Epidermal melanocyte (primary cell): Measurements from ENCODE around the gene HLA-DQA1.
"Not testable (repeated sequence)": the region's sequence is repeated elsewhere in the genome, so short reads cannot be mapped to it uniquely, and the experiment has no call there.

Source experiments
- DNase-seq: peaks from one replicate; pipeline ENCODE4 v3.0.0; 2011; ENCODE audit warnings: low spot score; ENCODE audit not compliant: insufficient read length

HLA-DQA1 gene

DNA sequence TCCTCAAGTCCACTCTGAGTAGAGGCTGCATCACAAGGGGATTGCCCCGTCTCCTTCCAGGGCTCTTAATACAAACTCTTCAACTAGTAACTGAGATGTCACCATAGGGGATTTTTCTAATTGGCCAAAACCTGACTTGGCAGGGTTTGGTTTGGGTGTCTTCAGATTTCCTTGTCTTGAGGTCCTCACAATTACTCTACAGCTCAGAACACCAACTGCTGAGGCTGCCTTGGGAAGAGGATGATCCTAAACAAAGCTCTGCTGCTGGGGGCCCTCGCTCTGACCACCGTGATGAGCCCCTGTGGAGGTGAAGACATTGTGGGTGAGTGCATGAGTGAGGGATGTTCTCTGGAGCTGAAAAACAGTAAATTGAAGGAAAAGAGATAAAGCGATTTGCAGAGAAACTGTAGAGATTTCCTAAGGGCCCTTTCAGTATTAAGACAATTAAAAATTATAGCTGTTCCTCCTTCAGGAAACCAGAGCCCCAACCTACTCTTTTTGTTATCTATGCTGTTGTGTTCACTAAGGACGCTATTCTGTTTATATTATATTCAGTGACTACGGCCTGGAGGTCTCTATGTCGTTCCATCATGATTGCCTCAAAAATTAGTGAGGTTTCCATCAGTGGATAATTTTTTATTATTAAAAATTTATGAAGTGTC lies at the start of gene HLA-DQA1:
Gene HLA-DQA1, plus strand, starts transcription at position 188 of the 662 bp plus-strand sequence. Its CDS starts 53 bp downstream, at position 241.
- no peak for DNase-seq

DNA sequence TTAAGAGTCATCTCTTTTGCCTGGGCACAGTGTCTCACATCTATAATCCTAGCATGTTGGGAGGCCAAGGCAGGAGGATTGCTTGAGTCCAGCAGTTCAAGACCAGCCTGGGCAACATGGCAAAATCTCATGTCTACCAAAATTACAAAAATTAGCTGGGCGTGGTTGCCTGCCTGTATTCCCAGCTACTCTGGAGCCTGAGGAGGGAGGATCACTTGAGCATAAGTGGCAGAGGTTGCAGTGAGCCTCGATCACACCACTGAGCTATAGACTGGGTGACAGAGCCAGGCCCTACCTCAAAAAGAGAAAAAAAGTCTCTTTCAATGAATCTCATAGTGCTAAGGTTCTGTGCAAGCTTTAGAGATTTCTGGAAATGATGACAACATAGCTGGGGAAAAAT lies 49.0 kb upstream of the HLA-DQA1 start:
- no peak for DNase-seq

DNA sequence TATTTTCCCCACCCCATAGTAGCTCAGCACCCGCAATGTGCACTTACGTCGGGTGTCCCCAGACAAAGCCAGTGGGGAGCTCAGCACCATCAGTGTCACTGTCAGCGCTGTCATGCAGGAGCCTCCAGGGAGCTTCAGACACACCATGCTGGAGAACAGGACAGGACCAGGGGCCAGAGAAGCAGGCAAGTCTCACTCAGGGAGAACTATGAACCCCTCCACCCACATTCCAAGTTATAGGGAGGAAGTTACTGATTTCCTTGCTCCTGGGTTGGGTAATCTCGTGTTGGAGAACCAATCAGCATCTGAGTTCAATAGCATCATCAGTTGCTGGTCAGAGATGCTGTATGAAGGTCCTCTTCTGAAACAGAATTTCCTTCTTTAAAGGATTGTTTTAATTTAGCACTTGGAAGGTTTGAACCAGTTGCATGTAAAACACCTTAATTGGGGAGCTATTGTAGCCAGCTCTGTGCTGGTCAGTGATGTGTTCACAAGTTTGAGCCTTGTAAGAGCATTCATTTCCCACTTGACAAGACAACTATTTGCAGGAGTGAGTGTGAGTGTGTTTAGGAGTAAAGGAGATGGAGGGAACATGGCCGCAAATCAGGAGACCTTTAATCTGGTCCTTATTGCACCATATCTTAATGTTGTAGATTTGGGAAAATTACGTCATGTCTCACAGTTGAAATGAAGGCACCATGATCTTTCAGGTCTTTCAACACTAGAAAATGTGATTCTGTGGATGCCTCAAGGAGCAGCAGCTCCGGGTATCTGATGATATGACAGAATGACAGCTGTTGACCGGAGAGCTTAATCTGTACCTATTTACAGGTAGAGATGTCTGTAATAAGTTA lies 47.4 kb upstream of the HLA-DQA1 start, which contains the start of gene HLA-DRB1:
Gene HLA-DRB1, minus strand, starts transcription at position 253 of the 854 bp plus-strand sequence. Its CDS starts 106 bp downstream, at position 147.
- no peak for DNase-seq

DNA sequence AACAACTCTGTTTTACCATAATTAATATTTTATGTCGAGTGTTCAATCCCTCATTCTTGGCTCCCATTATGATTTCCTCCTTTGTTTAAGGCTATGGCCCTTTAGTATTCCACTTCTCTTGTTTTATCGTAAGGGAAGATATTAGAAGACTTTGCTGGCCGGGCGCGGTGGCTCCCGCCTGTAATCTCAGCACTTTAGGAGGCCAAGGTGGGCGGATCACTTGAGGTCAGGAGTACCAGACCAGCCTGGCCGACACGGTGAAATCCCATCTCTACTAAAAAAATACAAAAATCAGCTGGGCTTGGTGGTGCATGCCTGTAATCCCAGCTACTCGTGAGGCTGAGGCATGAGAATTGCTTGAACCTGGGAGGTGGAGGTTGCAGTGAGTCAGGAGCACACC lies 46.5 kb upstream of the HLA-DQA1 start:
- not testable (repeated sequence) for DNase-seq

DNA sequence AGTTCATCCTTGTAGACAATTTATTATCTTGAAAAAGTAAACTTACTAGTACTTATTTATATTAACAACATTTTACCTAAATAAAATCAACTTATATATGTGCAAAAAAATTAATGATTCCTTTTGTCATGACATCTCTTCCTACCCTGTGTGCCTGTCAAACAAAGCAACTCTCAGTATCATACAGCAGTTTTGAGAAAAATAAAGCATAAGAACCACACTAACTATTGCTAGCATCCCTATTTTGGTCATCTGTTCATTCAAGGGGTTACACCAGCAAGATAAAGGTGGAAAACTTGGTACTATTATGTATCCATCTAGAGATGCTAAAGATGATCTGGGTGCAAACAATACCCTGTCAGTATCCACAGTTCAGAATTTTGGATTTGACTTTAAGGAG lies 40.2 kb upstream of the HLA-DQA1 start:
- no peak for DNase-seq

DNA sequence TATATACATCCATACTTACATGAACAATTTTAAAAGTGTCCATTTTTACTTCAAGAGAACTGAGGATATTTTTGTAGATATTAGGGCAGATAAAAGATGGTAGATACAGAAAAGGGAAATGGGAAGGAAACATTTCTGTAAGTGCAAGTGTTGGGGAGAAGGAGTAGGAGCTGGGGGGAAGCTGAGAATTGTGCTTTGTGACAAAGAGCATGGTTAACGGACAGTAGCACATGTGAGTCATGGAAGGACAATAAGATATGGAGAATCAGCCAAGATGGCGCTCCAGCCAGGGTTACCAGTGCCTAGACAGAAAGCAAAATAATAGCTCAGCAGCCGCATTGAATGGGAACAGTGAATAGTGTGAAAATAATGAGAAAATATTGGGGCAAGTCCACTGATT lies 34.8 kb upstream of the HLA-DQA1 start:
- DNase-seq = no peak

DNA sequence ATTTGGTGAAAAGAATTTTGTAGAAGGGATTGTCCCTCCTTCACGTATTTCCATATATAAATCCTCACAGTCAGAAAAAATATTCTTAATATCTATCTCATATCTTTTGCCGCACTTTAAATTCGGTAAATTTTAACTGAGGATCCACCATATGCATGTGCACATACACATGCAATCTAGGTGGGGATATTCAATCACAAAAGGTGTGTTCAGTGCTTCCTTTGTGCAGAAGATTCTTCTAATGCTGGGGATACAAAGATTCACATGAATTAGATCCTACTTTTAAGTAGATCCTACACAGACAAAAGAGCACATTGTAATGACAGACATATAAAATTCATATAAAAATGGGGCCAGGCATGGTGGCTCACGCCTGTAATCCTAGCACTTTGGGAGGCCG lies 34.0 kb upstream of the HLA-DQA1 start:
- DNase-seq = no peak

DNA sequence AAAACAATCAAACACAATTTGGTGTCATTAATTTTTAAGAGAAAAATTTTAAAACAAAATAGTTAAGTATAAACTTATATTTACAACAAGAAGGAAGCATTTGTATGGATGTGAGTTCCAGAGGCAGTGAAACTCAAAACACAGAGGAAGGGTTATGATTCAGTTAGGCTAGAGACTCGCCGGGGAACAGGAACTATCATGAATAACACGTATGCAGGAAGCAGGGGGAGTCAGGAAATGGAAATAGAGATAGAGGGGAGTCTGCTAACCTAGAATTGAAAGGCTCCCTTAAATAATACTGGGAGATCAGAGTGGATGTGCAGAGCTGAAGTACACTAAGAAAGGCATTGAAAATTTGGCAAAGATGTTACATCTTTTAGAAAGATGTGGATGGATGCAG lies 33.3 kb upstream of the HLA-DQA1 start:
- DNase-seq = no peak

DNA sequence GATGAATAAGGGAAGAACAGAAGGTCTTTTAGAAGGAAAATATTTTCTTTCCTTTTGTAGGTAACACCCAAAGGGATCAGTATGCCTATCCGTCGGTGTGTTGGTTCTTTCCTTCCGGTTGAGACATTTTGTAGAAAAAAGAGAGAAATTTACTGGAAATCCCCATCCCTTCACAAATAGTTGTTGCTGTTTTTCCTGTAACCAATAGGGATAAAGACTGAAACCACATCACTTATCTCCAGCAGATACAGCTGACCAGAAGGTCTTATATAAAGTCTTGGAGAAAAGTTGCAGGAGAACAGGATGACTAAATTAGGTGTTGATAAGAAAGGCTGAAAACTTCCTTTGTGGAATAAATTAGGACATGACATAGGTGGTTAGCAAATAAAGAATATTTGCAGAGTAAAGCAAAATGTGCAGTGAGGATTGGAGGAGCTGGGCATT lies 32.8 kb upstream of the HLA-DQA1 start:
- DNase-seq = no peak

DNA sequence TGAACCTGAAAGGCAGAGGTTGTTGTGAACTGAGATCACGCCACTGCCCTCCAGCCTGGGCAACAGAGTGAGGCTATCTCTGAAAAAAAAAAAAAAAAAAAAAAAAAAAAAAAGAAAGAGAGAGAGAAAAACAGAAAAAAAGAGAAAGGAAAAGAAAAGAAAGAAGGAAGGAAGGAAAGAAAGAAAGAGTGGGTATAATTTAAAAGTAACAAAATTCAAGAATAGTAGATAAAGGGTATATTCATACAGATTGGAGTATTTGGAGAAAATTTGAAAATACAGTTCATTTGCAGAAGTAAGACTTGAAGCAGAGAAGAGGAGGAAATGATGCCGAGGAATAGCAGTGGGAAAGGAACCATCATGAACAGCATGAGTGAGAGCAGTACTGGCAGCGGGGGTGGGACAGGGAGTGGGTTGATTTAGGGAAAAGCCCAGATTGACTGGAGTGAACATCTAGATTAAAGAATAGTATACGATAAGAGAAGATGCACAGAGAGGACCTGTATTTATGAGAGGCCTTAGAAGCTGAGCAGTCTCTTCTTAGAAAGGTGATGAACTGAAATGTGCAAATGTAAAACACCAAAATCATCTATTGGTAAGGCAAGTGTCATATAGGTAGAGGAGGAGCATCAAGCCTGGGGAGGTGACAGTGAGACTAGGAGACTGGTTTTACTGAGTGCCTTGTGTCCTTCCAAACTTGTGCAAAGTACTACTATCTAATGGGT lies 29.8 kb upstream of the HLA-DQA1 start:
- DNase-seq = no peak

DNA sequence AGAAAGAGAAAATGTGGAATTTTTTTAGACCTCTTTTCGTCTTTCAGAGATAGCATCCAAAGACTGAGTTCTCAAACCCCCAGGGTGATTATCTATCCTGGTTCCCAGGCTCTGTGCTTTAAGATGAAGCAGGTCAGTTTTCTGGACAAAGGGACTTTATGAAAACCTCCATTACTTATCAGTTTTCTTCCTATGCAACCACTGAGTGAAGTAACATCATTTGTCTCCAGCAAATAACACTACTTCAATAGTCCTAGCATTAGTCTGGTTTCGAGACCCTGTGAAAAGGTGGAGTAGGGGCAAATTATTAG lies 29.3 kb upstream of the HLA-DQA1 start:
- no peak for DNase-seq

DNA sequence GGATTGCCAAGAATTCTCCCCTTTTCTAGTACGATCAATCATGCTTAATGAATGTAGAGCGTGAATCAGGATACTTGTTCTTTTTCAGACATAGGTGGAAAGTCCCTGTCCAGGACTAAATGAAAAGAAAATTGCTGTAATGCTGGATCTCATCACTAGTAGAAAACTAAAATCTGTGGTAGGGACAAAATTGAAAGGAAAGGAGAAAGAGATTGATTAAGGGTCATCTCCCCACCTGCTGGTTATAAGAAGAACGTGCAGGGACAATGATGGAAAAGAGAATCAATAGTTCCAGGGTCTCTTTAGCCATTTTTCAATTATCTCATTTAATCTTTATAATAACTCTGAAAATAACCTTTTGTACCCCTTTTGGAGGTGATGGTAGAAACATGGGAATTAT lies 28.8 kb upstream of the HLA-DQA1 start:
- DNase-seq = no peak

DNA sequence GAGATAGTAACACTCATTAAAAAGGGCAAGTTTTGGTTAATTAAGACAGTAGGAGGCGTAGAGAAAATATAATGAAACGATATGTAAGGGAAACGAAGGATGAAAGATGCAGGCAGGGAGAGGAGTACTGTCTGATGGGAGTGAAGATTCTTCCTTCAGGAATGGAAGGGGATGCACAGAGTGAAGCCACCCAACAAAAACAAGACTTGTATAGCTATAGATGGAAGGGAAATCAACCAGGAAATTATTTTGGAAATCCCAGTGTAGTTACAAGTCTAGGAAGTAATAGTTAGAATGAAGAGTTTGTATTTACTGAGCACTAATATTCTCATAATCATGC lies 27.8 kb upstream of the HLA-DQA1 start:
- DNase-seq = no peak

DNA sequence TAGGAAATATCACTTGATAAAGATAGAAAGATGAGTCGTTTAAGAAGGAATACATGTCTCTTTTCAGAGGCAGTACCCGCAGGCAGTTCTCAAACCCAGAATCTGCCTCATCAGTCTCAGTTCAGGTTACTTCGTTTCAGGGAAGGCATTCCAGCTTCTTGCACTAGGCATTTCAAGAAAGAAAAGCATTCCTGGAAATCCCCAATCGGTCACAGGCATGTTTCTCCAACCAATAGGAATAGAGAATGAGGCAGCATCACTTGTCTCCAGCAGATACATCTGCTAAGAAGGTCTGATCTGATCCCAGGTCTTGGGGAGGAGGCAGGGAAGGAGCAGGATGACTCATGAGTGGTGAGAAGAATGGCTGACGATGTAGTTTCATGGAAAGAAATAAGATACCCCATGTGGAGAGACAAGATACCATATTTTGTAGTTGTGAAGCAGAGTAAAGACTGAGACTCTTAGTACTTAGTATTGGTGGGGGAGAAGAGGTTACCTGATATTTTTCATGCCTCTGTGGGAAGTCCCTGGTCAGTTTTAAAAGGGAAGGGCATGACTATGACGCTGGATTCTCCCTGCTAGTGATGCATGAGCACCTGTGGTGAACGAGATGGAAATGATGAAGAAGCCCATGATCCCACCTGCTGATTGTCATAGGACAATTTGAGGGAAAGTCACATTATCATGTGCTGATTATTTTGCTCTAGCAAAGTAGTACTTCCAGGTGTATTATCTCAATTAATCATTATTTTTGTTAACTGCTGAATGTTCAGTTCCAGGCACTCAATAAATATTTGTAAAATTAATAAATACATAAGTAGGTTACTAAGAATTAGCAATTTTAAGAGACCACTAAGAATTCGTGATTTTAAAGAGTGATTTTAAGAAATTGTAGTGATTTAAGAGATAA lies 27.2 kb upstream of the HLA-DQA1 start:
- DNase-seq = peak; percentile 22

DNA sequence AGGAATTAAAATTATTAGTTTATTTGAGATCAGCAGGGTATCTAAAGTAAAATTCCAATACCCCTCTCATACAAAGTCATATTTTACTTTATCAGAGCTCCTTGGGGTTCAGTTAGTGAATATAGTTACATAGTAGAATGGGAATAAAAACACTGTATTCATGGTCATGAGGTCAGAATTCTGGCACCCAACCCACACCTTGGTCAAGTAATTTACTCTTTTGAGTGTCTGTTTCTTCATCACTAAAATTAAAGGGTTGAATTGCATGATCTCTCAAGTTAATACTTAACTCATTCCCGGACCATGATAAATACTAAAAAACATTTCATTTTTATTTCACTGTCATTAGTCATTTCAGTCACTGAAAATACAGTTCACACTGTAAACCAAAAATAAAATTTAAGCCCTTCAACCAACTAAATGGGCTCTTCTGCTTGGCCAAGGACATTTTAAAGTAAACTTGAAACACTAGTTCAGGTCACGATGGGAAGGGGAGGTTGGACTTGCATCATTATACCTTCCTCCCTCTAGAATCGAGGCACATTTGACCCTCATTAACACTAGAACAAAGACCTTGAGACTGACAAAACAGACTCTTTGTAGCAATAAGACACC lies 26.4 kb upstream of the HLA-DQA1 start:
- no peak for DNase-seq

DNA sequence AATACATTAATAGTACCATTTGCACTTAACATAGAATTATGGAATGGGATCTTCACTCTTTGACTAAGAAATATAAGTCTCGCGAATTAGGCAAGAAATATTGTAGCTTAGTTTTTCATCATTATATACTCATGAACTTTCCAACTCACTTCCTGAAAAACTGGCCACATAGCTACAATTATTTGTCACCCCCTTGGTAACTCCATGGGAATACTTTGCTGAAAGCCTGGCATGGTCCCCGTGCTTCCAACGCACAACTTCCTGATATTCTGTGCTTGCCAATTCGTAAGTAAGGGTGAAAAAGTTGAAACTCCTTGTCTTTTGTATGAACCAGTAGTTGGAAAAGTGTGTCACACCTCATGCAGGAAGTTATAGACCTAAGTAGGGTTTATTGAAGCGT lies 23.7 kb upstream of the HLA-DQA1 start:
- no peak for DNase-seq

DNA sequence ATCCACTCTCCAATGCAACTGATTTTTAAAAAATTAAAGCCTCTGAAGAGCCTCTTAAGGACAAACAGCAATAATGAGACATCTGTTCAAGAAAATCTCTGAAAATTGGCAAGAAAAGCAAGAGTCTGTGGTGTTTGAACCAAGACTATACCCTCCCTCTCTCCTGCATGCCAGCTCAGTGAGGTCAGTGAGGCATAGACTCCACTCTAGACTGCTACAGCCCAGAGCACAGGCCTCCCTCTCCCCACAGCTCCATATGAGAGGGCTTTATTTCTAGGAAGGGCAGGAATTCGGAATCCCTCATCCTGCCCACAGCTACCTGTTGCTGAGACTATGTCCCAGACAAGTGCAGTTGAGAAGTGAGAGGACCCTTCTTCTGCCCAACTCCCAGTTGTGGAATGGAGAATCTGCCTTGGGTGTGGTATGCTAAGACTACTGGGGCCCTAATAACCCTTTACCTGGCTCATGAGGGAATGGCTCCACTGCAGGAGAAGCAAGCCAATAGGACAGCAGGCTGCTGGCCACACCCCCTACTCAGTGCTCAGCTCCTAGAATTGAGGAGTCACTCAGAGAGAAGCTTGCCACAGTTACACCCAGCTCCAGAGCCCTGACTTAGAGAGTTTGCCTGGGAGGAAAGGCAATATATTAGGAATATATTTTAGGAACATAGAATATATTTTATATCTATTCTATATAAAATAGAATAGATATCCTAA lies 22.7 kb upstream of the HLA-DQA1 start:
- no peak for DNase-seq

DNA sequence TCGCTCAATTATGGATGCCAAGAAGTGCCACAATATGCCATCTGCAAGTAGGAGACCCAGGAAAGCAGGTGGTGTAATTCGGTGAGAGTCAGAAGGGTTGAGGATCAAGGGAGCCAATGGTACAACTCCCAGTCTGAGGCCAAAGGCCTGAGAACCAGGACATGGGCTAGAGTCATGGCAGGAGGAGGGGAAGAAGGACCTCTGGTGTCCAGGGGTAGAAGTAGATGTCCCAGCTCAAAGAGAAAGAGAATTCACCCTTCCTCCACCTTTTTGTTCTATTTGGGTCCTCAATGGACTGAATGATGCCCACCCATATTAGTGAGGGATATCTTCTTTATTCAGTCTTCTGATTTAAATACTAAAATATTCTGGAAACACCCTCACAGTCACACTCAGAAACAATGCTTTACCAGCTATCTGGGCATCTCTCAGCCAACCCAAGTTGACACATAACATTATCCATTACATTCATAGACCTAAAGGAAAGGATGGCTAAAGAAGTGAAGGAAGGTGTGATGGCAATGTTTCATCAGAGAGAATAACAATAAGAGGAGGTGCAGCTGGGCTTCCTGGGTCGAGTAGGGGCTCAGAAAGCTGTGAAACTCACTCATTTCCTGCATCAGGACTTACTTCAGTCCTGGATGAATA lies 21.2 kb upstream of the HLA-DQA1 start:
- DNase-seq = no peak

DNA sequence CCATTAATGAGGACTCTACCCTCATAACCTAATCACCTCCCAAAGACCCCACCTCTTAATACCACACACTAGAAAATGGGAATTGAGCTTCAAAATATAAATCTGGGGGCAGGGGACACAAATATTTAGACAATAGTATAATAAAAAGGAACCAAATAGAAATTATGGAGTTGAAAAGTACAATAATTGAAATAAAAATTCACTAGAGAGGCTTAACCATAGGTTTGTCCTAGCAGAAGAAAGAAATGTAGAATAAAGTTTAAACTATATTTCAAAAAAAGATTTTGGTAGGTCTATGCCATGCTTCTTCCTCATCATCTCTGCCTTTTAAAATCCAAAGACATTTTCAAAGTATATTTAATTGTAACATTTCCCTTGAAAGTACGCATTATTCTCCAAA lies 19.5 kb upstream of the HLA-DQA1 start:
- no peak for DNase-seq

DNA sequence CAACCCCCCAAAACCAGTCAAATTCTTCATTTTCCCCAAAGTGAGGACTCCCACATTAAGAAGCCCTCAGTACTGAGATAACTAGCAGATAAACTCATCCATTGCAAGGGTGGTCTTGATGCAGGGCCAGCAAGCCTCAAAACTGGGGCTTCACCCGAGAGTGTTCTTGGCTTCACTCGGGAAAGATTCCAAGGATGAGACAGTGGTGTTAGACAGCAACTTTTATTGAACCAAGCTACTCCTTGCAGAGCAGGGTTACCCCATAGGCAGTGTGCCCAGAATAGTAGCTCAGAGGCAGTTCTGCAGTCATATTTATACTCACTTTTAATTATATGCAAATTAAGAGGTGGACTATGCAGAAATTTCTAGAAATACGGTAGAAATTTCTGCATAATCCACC lies 15.8 kb upstream of the HLA-DQA1 start:
- DNase-seq = no peak
